ENCODE measurements around the gene ANKRD52. TPM values are rescaled to one million over a fixed set of nuclear protein-coding genes. Genes with fewer than 3 reads are reported as not detected.
A peak's percentile ranks its signal among the peaks of the same experiment; 100 is the strongest.
"Not testable (repeated sequence)": the region's sequence is repeated elsewhere in the genome, so short reads cannot be mapped to it uniquely, and the experiment has no call there.

The ANKRD52 gene
- total RNA-seq: 10 to 100 TPM; 24.6 to 34.5 TPM
- long read RNA-seq, donor 1, partial matches to known transcripts: 1 of 3 reads
- long read RNA-seq, donor 1, other reads (novel, unspliced or antisense): 2 of 3 reads
- long read RNA-seq, donor 2, partial matches to known transcripts: 6 of 10 reads
- long read RNA-seq, donor 2, other reads (novel, unspliced or antisense): 4 of 10 reads

GRCh38 chr12:56258068-56258819 lies at the start of gene ANKRD52:
TSS of gene ANKRD52 (minus strand) at chr12:56258384. CDS start at chr12:56258269, 115 bp downstream.
- peak; percentile 92 for DNase-seq (ENCODE audit: low spot score)
- intact Hi-C loops (cut with DNase I): no loop called here

- intact Hi-C loops (cut with DNase I): no loop called here
- no peak for DNase-seq (ENCODE audit: low spot score)
Observed at GRCh38 chr12:56307221-56307965, 49.2 kb upstream of the ANKRD52 start.

- no peak for DNase-seq (ENCODE audit: low spot score)
- intact Hi-C loops (cut with DNase I): no loop called here
Observed at GRCh38 chr12:56304872-56305590, 46.8 kb upstream of the ANKRD52 start.

DNA sequence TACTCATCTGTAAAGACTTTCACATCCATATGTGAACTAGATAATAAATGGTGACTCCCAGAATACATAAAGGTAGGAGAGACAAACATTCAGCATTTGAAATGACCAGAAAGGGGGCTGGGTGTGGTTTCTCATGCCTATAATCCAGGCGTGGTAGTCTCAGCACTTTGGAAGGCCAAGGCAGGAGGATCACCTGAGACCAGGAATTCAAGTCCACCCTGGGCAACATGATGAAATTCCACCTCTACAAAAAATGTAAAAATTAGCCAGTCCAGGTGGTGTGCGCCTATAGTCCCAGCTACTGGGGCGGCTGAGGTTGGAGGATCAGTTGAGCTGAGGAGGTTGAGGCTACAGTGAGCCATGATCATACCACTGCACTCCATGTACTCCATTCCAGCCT lies 46.1 kb upstream of the ANKRD52 start:
- DNase-seq (ENCODE audit: low spot score): no peak

DNA sequence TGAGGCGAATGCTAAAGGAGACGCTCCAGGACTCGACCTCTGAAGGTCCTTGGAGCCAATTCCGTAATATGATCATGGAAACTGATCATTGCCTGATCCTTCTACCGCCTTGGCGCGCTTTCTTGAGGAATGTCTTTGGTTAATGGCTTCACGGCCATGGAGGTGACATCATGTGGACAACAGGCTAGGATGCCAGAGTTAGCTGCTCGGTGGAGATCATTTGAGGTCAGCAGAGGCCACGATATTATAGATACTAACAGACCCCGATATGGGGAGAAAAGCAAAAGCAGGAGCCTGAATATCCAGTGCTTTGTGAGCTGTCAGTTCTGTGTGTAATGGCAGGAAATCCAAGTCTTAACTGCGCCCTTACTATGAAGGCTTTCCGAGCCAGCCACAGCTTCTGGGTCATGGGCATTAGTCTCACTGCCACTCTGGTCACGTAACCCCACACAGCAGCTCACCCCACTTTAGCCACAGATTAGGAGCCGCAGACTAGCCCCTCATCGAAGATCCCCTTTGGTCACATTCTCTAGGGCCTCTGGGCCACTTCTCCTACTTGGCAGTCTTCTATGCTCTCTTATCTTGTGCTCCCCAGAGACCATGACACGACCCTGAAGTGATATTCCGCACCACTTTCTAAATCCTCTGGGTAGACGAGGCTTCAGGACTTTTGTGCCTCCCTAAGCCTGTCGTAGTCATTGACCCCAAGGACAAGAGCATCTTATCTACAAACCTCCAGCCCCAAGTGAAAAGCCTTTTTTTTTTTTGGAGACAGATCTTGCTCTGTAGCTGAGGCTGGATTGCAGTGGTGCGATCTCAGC lies 42.7 kb upstream of the ANKRD52 start:
- no peak for DNase-seq (ENCODE audit: low spot score)
- intact Hi-C loops (cut with DNase I): no loop called here

More for the DNA sequence above, 46.1 kb upstream of the ANKRD52 start:
- intact Hi-C loops (cut with DNase I): no loop called here

DNA sequence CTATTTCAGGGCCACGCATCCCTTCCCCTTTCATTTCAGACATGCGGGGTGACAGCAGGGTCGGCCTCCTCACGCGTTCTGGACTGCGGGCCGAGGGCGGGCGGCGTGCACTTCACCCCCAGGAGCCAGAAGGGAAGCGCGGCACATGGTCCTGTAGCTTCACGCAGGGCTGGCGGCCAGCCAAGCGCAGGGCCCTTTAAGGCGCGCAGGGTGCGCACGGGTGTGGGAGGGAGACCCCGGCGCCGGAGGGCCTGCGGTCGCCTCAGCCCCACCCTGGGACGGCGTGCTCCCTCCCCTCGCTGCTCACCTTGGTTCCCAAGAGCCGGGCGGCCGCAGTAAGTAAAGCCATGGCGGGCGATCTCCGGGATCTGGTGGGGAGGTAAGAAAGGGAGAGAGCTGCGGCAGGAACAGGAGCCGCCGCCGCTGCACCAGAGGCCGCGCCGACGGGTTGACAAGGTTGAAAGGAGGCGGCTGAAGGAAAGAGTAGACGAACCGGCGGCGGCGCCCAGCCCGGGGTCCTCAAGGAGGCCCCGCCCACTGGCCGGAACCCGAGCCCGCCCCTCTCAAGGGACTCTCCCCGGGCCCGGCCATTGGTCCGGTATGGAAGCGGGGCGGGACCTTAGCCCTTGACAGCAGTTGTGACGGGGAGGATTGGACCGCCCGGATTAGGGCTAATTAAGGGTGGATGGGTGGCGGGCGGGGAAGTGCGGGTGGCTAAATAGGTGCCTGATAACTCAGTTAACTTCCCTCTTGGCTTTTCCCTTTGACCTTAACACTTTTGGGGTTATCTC lies 41.9 kb upstream of the ANKRD52 start, which contains the start of gene CS:
TSS of gene CS (minus strand) at position 478 of the 791 bp plus-strand sequence. CDS start at position 349, 129 bp downstream.
- DNase-seq (ENCODE audit: low spot score): peak; percentile 99
- intact Hi-C loops (cut with DNase I): no loop called here

- intact Hi-C loops (cut with DNase I): no loop called here
- no peak for DNase-seq (ENCODE audit: low spot score)
Observed at GRCh38 chr12:56299308-56299852, 41.2 kb upstream of the ANKRD52 start.

GRCh38 chr12:56298828-56299227 lies 40.6 kb upstream of the ANKRD52 start:
- DNase-seq (ENCODE audit: low spot score): no peak
- intact Hi-C loops (cut with DNase I): no loop called here

DNA sequence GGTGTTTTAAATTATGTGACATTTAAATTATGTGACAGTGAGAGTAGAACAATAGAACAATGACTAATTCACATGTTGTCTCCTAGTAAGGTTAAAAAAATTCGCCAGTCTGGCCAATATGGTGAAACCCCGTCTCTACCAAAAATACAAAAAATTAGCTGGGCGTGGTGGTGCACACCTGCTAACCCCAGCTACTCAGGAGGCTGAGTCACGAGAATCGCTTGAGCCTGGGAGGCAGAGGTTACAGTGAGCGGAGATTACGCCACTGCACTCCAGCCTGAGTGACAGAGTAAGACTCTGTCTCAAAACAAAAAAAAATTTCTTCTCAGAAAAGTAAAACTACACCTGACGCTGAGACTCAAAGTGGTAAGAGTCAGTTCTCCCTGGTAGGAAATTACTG lies 39.2 kb upstream of the ANKRD52 start:
- intact Hi-C loops (cut with DNase I): no loop called here
- DNase-seq (ENCODE audit: low spot score): no peak

DNA sequence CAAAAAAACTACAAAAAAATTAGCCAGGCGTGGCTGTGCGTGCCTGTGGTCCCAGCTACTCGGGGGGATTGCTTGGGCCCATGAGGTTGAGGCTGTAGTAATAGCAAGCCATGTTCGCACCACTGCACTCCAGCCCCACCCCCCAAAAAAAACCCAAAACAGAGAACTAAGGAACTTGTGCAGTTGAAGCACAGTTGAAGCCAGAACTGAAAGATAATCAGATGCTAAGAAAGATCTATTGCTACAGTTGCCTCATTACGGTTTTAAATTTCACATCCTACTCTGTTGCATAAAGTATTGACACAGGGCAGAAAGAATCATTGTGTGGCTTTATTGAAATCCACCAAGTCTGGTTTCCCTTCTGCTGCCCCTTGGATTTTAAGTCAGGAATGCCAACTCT lies 38.1 kb upstream of the ANKRD52 start:
- DNase-seq (ENCODE audit: low spot score): no peak
- intact Hi-C loops (cut with DNase I): no loop called here

GRCh38 chr12:56293795-56294194 lies 35.6 kb upstream of the ANKRD52 start:
- DNase-seq (ENCODE audit: low spot score): no peak
- intact Hi-C loops (cut with DNase I): no loop called here

- intact Hi-C loops (cut with DNase I): no loop called here
- DNase-seq (ENCODE audit: low spot score): no peak
Observed at GRCh38 chr12:56288705-56289387, 30.7 kb upstream of the ANKRD52 start.

GRCh38 chr12:56286044-56286830 lies 28.1 kb upstream of the ANKRD52 start:
- no peak for DNase-seq (ENCODE audit: low spot score)
- intact Hi-C loops (cut with DNase I): no loop called here

DNA sequence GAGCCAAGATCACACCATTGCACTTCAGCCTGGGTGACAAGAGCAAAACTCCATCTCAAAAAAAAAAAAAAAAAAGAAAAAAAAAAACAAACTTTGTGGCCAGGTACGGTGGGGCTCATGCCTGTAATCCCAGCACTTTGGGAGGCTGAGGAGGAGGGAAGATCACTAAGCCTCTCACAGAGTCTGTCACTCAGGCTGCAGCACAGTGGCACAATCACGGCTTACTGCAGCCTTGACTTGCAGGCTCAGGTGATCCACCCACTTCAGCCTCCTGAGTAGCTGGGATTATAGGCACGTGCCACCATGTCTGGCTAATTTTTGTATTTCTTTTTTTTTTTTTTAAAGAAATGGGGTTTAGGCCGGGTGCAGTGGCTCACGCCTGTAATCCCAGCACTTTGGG lies 26.1 kb upstream of the ANKRD52 start:
- intact Hi-C loops (cut with DNase I); DNase-seq (ENCODE audit: low spot score): not testable (repeated sequence)

DNA sequence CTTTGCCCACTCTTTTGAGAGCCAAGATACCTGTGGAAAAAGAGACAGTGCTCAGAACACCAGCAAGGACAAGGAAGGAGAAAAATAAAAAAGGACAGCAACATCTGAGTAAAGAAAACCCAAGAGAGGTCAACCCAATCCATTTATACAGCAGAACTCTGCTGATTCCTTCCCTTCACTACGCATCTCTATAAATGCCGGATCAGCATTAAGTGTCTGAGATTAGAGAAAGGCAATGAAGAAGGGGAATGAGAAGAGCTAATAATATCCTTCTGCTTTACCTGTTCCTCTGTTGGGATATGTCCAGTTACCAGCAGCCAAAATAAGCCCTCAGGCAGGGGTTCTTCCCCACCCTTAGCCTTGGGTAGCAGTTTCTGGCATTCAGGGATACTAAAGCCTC lies 24.4 kb upstream of the ANKRD52 start:
- DNase-seq (ENCODE audit: low spot score): no peak
- intact Hi-C loops (cut with DNase I): no loop called here

- intact Hi-C loops (cut with DNase I): no loop called here
Observed at GRCh38 chr12:56282030-56282429, 23.8 kb upstream of the ANKRD52 start.

More at GRCh38 chr12:56282030-56282429, 23.8 kb upstream of the ANKRD52 start:
- DNase-seq (ENCODE audit: low spot score): no peak

Measured in posterior vena cava (tissue), 2 donors.